Stimulated activated CD4-positive, alpha-beta T cell treated with anti-CD3 and anti-CD28 coated beads, Interleukin-12 subunit alpha, Interleukin-12 subunit beta, amount 100 ng/mL, for 48 hours (primary cell): ENCODE data around the gene RXRA.

Source experiments
- DNase-seq, 3 donors: peaks; one replicate each; pipeline ENCODE4 v3.0.0-alpha.2; 2020; ENCODE audit warnings: low read depth in 2 of 3, low spot score in 1 of 3

The RXRA gene

GRCh38 chr9:134486143-134486591, 159.9 kb downstream of the RXRA start:
- DNase-seq, result no peak

- no peak for DNase-seq
Observed at GRCh38 chr9:134486596-134486995, 160.3 kb downstream of the RXRA start.
